ENCODE results near the gene ACP3. TPM values are rescaled to one million over a fixed set of nuclear protein-coding genes. Genes with fewer than 3 reads are reported as not detected.
"Not testable (repeated sequence)": the region's sequence is repeated elsewhere in the genome, so short reads cannot be mapped to it uniquely, and the experiment has no call there.

The ACP3 gene
- polyA plus RNA-seq, 1 experiment = 0.37 TPM

GRCh38 chr3:132382688-132383194 is 65.5 kb downstream of the ACP3 start:
- TF ChIP-seq CTCF (IDR thresholded peaks at IDR 0.05; ENCODE audit: insufficient read depth, low read depth, low read length) = no peak
- Histone ChIP-seq H3K4me3 (ENCODE audit: low read depth, low read length) (no peak overlapping the region), H3K36me3 (ENCODE audit: control insufficient read depth, insufficient read depth, low read length) (no peaks in the 10 kb centered on the region), H3K27me3 (ENCODE audit: control insufficient read depth, insufficient read depth, low read length) (no peaks in the 10 kb centered on the region; the same call in 1 of the 2 replicates)
- POLR2A ChIA-PET = no interaction called here
- DNase-seq (ENCODE audit: low read depth) = no peak
- CTCF ChIA-PET = interaction anchor here (1.9 to 4.1 kb wide), 2 partner anchors 17 to 29 kb away, joined by 4 to 17 read pairs; no protein-coding TSS in a partner anchor

- H3K4me3 ChIP-seq (ENCODE audit: low read depth, low read length) = no peak overlapping the region
- ChIA-PET POLR2A (no interaction called here), CTCF (no interaction called here)
- no peaks in the 10 kb centered on the region for H3K36me3 ChIP-seq (ENCODE audit: control insufficient read depth, insufficient read depth, low read length)
- H3K27me3 ChIP-seq (ENCODE audit: control insufficient read depth, insufficient read depth, low read length) = no peaks in the 10 kb centered on the region
- TF ChIP-seq CTCF (IDR thresholded peaks at IDR 0.05; ENCODE audit: insufficient read depth, low read depth, low read length) = no peak
- DNase-seq (ENCODE audit: low read depth) = no peak
These were observed 69.1 kb downstream of the ACP3 start for GRCh38 chr3:132386259-132386658.

GRCh38 chr3:132392675-132393074 is 75.5 kb downstream of the ACP3 start:
- H3K27me3 ChIP-seq (ENCODE audit: control insufficient read depth, insufficient read depth, low read length); CTCF ChIA-PET; H3K4me3 ChIP-seq (ENCODE audit: low read depth, low read length); H3K36me3 ChIP-seq (ENCODE audit: control insufficient read depth, insufficient read depth, low read length); POLR2A ChIA-PET; DNase-seq (ENCODE audit: low read depth): not testable (repeated sequence)

GRCh38 chr3:132394320-132394719 is 77.1 kb downstream of the ACP3 start:
- Histone ChIP-seq H3K4me3 (ENCODE audit: low read depth, low read length) (no peak overlapping the region), H3K36me3 (ENCODE audit: control insufficient read depth, insufficient read depth, low read length) (no peaks in the 10 kb centered on the region), H3K27me3 (ENCODE audit: control insufficient read depth, insufficient read depth, low read length) (no peaks in the 10 kb centered on the region)
- CTCF ChIA-PET = interaction anchor here (1.4 to 8.8 kb wide), 3 partner anchors 47 to 139 kb away, joined by 3 to 178 read pairs (median 4); no protein-coding TSS in a partner anchor
- TF ChIP-seq CTCF (IDR thresholded peaks at IDR 0.05; ENCODE audit: insufficient read depth, low read depth, low read length) = no peak
- POLR2A ChIA-PET = no interaction called here
- DNase-seq (ENCODE audit: low read depth) = no peak

GRCh38 chr3:132395126-132395525 is 77.9 kb downstream of the ACP3 start:
- Histone ChIP-seq H3K27me3 (ENCODE audit: control insufficient read depth, insufficient read depth, low read length) (no peaks in the 10 kb centered on the region), H3K4me3 (ENCODE audit: low read depth, low read length) (no peak overlapping the region), H3K36me3 (ENCODE audit: control insufficient read depth, insufficient read depth, low read length) (no peaks in the 10 kb centered on the region)
- TF ChIP-seq CTCF (IDR thresholded peaks at IDR 0.05; ENCODE audit: insufficient read depth, low read depth, low read length) = no peak
- no peak for DNase-seq (ENCODE audit: low read depth)
- POLR2A ChIA-PET = no interaction called here
- CTCF ChIA-PET = interaction anchor here (1.4 to 8.8 kb wide), 4 partner anchors 10 to 140 kb away, joined by 3 to 178 read pairs (median 10); no protein-coding TSS in a partner anchor

GRCh38 chr3:132396255-132396654 is 79.0 kb downstream of the ACP3 start:
- no peak overlapping the region for H3K4me3 ChIP-seq (ENCODE audit: low read depth, low read length)
- POLR2A ChIA-PET = no interaction called here
- CTCF ChIA-PET = interaction anchor here (1.8 to 8.8 kb wide), 3 partner anchors 9 to 140 kb away, joined by 11 to 178 read pairs (median 16); no protein-coding TSS in a partner anchor

GRCh38 chr3:132396776-132397175 is 79.6 kb downstream of the ACP3 start:
- H3K27me3 ChIP-seq (ENCODE audit: control insufficient read depth, insufficient read depth, low read length); H3K4me3 ChIP-seq (ENCODE audit: low read depth, low read length); POLR2A ChIA-PET; H3K36me3 ChIP-seq (ENCODE audit: control insufficient read depth, insufficient read depth, low read length); DNase-seq (ENCODE audit: low read depth): not testable (repeated sequence)
- CTCF ChIA-PET = interaction anchor here (0.9 to 8.8 kb wide), 4 partner anchors 9 to 140 kb away, joined by 4 to 178 read pairs (median 14); no protein-coding TSS in a partner anchor

More at GRCh38 chr3:132396255-132396654, 79.0 kb downstream of the ACP3 start:
- H3K27me3 ChIP-seq (ENCODE audit: control insufficient read depth, insufficient read depth, low read length) = no peaks in the 10 kb centered on the region
- DNase-seq (ENCODE audit: low read depth) = no peak
- H3K36me3 ChIP-seq (ENCODE audit: control insufficient read depth, insufficient read depth, low read length) = no peaks in the 10 kb centered on the region
- TF ChIP-seq CTCF (IDR thresholded peaks at IDR 0.05; ENCODE audit: insufficient read depth, low read depth, low read length) = no peak

All from BJ (cell line).